ENCODE results near the gene EBI3.

The EBI3 gene

GRCh38 chr19:4238831-4239230 is 9.5 kb downstream of the EBI3 start:
- TF ChIP-seq SIN3A (IDR thresholded peaks at IDR 0.05; ENCODE audit: borderline replicate concordance, insufficient read depth, low read length) (no peak), FOXP2 (optimal IDR thresholded peaks at IDR 0.05; ENCODE audit: borderline replicate concordance, extremely low read depth, extremely low read length, insufficient read depth) (no peak), POLR2AphosphoS5 (IDR thresholded peaks at IDR 0.05; ENCODE audit: low read depth, low read length) (no peak), TAF1 (IDR thresholded peaks at IDR 0.05; ENCODE audit: borderline replicate concordance, insufficient read depth, low read length) (no peak)
- TF ChIP-seq, protein P1, sequence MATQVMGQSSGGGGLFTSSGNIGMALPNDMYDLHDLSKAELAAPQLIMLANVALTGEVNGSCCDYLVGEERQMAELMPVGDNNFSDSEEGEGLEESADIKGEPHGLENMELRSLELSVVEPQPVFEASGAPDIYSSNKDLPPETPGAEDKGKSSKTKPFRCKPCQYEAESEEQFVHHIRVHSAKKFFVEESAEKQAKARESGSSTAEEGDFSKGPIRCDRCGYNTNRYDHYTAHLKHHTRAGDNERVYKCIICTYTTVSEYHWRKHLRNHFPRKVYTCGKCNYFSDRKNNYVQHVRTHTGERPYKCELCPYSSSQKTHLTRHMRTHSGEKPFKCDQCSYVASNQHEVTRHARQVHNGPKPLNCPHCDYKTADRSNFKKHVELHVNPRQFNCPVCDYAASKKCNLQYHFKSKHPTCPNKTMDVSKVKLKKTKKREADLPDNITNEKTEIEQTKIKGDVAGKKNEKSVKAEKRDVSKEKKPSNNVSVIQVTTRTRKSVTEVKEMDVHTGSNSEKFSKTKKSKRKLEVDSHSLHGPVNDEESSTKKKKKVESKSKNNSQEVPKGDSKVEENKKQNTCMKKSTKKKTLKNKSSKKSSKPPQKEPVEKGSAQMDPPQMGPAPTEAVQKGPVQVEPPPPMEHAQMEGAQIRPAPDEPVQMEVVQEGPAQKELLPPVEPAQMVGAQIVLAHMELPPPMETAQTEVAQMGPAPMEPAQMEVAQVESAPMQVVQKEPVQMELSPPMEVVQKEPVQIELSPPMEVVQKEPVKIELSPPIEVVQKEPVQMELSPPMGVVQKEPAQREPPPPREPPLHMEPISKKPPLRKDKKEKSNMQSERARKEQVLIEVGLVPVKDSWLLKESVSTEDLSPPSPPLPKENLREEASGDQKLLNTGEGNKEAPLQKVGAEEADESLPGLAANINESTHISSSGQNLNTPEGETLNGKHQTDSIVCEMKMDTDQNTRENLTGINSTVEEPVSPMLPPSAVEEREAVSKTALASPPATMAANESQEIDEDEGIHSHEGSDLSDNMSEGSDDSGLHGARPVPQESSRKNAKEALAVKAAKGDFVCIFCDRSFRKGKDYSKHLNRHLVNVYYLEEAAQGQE (IDR thresholded peaks at IDR 0.05; ENCODE audit: insufficient read depth in 1 of 2, low read depth in 2 of 2, low read length in 2 of 2), result no peak

- TF ChIP-seq FOXP2 (optimal IDR thresholded peaks at IDR 0.05; ENCODE audit: borderline replicate concordance, extremely low read depth, extremely low read length, insufficient read depth), result no peak
- no peak for TF ChIP-seq SIN3A (IDR thresholded peaks at IDR 0.05; ENCODE audit: borderline replicate concordance, insufficient read depth, low read length)
- TF ChIP-seq, protein P1 (IDR thresholded peaks at IDR 0.05; ENCODE audit: insufficient read depth in 1 of 2, low read depth in 2 of 2, low read length in 2 of 2), result no peak
- no peak for TF ChIP-seq POLR2AphosphoS5 (IDR thresholded peaks at IDR 0.05; ENCODE audit: low read depth, low read length)
- TF ChIP-seq TAF1 (IDR thresholded peaks at IDR 0.05; ENCODE audit: borderline replicate concordance, insufficient read depth, low read length), result no peak
Observed at GRCh38 chr19:4241824-4242430, 12.6 kb downstream of the EBI3 start.

- TF ChIP-seq, protein P1 (IDR thresholded peaks at IDR 0.05; ENCODE audit: insufficient read depth in 1 of 2, low read depth in 2 of 2, low read length in 2 of 2), result no peak
- TF ChIP-seq SIN3A (IDR thresholded peaks at IDR 0.05; ENCODE audit: borderline replicate concordance, insufficient read depth, low read length) (no peak), POLR2AphosphoS5 (IDR thresholded peaks at IDR 0.05; ENCODE audit: low read depth, low read length) (peak; percentile 66), TAF1 (IDR thresholded peaks at IDR 0.05; ENCODE audit: borderline replicate concordance, insufficient read depth, low read length) (peak; percentile 77; the same call in 1 of the 2 replicates), FOXP2 (optimal IDR thresholded peaks at IDR 0.05; ENCODE audit: borderline replicate concordance, extremely low read depth, extremely low read length, insufficient read depth) (no peak)
Observed at GRCh38 chr19:4246767-4247593, 17.7 kb downstream of the EBI3 start, which contains the start of gene YJU2. Gene YJU2, plus strand, starts transcription at chr19:4247080. Its CDS starts 67 bp downstream, at chr19:4247147.

- TF ChIP-seq FOXP2 (optimal IDR thresholded peaks at IDR 0.05; ENCODE audit: borderline replicate concordance, extremely low read depth, extremely low read length, insufficient read depth) (no peak), POLR2AphosphoS5 (IDR thresholded peaks at IDR 0.05; ENCODE audit: low read depth, low read length) (no peak), SIN3A (IDR thresholded peaks at IDR 0.05; ENCODE audit: borderline replicate concordance, insufficient read depth, low read length) (no peak), TAF1 (IDR thresholded peaks at IDR 0.05; ENCODE audit: borderline replicate concordance, insufficient read depth, low read length) (no peak)
- TF ChIP-seq, protein P1 (IDR thresholded peaks at IDR 0.05; ENCODE audit: insufficient read depth in 1 of 2, low read depth in 2 of 2, low read length in 2 of 2), result no peak
Observed at GRCh38 chr19:4256563-4256962, 27.2 kb downstream of the EBI3 start.

Measured in PFSK-1 (cell line).